Body of pancreas (tissue), 4 donors: ENCODE data around the gene CEBPG. TPM values are rescaled to one million over a fixed set of nuclear protein-coding genes. Genes with fewer than 3 reads are reported as not detected.
A peak's percentile ranks its signal among the peaks of the same experiment; 100 is the strongest.

Source experiments
- ATAC-seq: fragments of 150-250 bp; one replicate; pipeline ENCODE4 v1.9.1; 2016
- DNase-seq, 4 donors: peaks; one replicate each; pipeline ENCODE4 v3.0.0-alpha.2; 2019
- H3K27ac ChIP-seq, 4 donors: fragments of 200-600 bp; sonication (generic); 1 replicate in 3 of 4; 2 replicates in 1 of 4; pipeline versions ENCODE4 v1.5.1 to v1.6.1; 2016 to 2019; ENCODE audit warnings: mild to moderate bottlenecking in 1 of 4, mixed read lengths in 1 of 4, moderate library complexity in 1 of 4
- H3K27me3 ChIP-seq, 2 donors: fragments of 200-600 bp; sonication (generic); one replicate each; pipeline ENCODE4 v1.6.0; 2016; ENCODE audit warnings: mild to moderate bottlenecking in 1 of 2
- H3K36me3 ChIP-seq, 2 donors: fragments of 200-600 bp; sonication (generic); replicated peaks in 1 of 2; 2 replicates each; pipeline ENCODE4 v1.5.1; 2016; ENCODE audit warnings: low read depth in 2 of 2; ENCODE audit not compliant: insufficient read depth in 1 of 2
- H3K4me1 ChIP-seq: fragments of 200-600 bp; sonication (generic); one replicate; pipeline ENCODE4 v1.6.0; 2016
- H3K4me3 ChIP-seq, 2 donors: fragments of 200-600 bp; sonication (generic); 1 replicate in 1 of 2; 2 replicates in 1 of 2; pipeline ENCODE4 v1.5.1; 2016 to 2019
- H3K9me3 ChIP-seq, 3 donors: fragments of 200-600 bp; sonication (generic); 1 replicate in 2 of 3; 2 replicates in 1 of 3; pipeline ENCODE4 v1.5.1; 2016
- POLR2A ChIP-seq, 3 donors: fragments of 450-650 bp; IDR thresholded peaks; one replicate each; pipeline ENCODE4 v1.6.1; 2016; ENCODE audit warnings: antibody characterized with exemption in 3 of 3, mild to moderate bottlenecking in 2 of 3
- WGBS, 2 donors: methylation state at CpG; one replicate each; pipeline ENCODE4 v1.1.5; 2017; 5-methylcytosine and 5-hydroxymethylcytosine counted together
- intact Hi-C: fragments of 100-400 bp; cut with DNase I; formaldehyde crosslinking; loops from one replicate; pipeline ENCODE4 v1.15.1; 2023
- total RNA-seq, 2 donors: library from RNA; depleted of rRNA; stranded (reverse); fragments of >200 nt; gene quantifications; one replicate each; pipeline ENCODE4 v1.1.0, GENCODE V29; 2016
- TF ChIP-seq, protein P1 (sequence below), 7 experiments: fragments of 450-650 bp in 4 of 7; fragments of 200-600 bp in 3 of 7; sonication (generic) in 3 of 7; IDR thresholded peaks; one replicate each; pipeline ENCODE4 v1.5.1; 2016 to 2019; ENCODE audit warnings: antibody characterized with exemption in 7 of 7

CEBPG gene
- total RNA-seq, 2 donors from 2014 or later = 13.2 to 16.3 TPM

- TF ChIP-seq, protein P1, sequence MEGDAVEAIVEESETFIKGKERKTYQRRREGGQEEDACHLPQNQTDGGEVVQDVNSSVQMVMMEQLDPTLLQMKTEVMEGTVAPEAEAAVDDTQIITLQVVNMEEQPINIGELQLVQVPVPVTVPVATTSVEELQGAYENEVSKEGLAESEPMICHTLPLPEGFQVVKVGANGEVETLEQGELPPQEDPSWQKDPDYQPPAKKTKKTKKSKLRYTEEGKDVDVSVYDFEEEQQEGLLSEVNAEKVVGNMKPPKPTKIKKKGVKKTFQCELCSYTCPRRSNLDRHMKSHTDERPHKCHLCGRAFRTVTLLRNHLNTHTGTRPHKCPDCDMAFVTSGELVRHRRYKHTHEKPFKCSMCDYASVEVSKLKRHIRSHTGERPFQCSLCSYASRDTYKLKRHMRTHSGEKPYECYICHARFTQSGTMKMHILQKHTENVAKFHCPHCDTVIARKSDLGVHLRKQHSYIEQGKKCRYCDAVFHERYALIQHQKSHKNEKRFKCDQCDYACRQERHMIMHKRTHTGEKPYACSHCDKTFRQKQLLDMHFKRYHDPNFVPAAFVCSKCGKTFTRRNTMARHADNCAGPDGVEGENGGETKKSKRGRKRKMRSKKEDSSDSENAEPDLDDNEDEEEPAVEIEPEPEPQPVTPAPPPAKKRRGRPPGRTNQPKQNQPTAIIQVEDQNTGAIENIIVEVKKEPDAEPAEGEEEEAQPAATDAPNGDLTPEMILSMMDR (IDR thresholded peaks at IDR 0.05) = no peak
- TF ChIP-seq POLR2A (IDR thresholded peaks at IDR 0.05) = no peak
- DNase-seq (peak in 2 of 4 donors; percentile 25 to 42), ATAC-seq (no peak)
- intact Hi-C loops = no loop called here
- no peaks in the 10 kb centered on the region for H3K9me3 ChIP-seq
- H3K36me3 ChIP-seq = no peaks in the 10 kb centered on the region
- 76 to 84% methylated on average over 6 to 30 of the region's 30 CpGs for WGBS, 2 donors
- H3K27ac ChIP-seq = no peak overlapping the region
- H3K27me3 ChIP-seq = no peaks in the 10 kb centered on the region
- H3K4me1 ChIP-seq = peaks cover 25% of the 10 kb centered on the region
- no peak overlapping the region for H3K4me3 ChIP-seq
These were observed 28.3 kb downstream of the CEBPG start for GRCh38 chr19:33401683-33402420.

DNA sequence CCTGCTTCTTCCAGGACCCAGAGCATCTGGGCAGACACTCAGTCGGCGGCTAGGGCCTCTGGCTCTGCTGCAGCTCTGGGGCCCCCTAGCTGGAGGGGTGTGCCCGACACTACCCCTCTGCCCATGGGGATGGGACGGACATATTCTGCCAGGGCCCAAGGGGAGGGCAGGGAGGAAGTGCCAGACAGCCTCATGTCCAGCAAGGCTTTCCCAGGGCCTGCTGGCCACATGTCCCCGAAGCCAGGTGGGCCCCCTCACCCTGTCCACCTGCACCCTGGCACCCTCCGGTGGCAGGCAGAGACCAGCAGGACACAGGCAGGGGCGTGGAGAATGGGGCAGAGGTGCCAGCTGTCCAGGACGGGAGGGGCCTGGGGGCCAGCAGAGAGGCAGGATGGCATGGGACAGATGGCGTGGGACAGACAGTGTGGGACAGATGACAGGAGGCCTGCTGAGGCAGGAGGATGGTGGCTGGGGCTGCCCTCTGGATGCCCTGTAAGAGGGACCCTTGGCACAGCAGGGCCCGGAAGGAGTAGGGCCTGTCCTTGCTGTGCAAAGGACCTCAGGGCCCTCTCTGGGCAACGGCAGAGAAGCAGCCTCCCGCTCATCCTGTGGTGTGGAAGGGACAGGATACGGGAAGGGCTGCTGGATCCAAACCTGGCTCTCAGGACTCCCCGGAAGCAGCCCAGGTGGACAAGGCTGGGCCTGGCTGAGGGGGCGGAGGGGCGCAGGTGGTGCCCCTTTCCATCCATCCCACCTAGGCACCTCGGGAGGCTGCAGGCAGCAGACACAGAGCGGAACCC lies 29.1 kb downstream of the CEBPG start:
- 86 to 90% methylated on average over 8 to 15 of the region's 18 CpGs for WGBS, 2 donors
- intact Hi-C loops = no loop called here
- Histone ChIP-seq H3K4me3 (no peak overlapping the region), H3K27me3 (no peaks in the 10 kb centered on the region), H3K4me1 (peaks cover 25% of the 10 kb centered on the region), H3K36me3 (no peaks in the 10 kb centered on the region), H3K27ac (peak overlapping the region in 2 of 4 donors; percentile 58 to 73), H3K9me3 (no peaks in the 10 kb centered on the region)
- TF ChIP-seq POLR2A (IDR thresholded peaks at IDR 0.05) = no peak
- TF ChIP-seq, protein P1 (IDR thresholded peaks at IDR 0.05) = no peak
- DNase-seq = peak in 2 of 4 donors; percentile 13 to 14
- ATAC-seq = no peak

DNA sequence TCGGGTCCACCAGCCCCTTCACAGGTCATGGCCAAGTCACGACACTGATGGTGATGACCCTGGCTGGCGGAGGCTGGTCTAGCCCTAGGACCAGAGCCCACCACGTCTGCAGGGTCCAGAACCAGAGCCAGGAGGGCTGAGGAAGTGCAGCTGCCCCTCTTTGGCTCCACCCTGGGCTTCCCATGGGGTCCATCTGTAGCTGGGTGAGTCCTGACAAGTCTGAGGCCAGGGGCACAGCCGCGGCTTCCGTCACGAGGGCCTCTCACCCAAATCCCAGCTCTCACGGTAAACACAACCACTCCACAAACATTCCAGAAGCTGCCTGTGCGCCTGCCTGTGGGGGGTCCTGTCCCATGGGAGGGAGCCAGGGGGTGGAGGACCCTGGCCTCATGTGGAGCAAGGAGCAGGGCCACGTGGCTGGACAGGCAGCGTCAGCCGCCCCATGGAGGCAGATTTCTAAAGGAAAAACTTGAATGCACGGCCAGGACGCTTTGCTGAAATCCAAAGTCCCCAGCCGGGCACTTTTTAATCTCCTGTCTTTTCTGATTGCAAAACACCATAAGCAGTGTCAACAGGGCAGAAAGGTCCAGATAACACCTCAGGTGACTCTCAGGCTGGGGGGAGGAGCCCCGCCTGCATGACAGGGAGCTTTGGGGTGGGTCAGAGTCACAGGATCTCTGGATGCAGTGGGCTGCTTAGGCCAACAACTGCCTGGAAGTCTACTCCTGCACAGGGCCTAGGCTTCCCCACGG lies 29.9 kb downstream of the CEBPG start:
- Histone ChIP-seq H3K4me1 (peaks cover 25% of the 10 kb centered on the region), H3K9me3 (no peaks in the 10 kb centered on the region), H3K27me3 (no peaks in the 10 kb centered on the region), H3K27ac (peak overlapping the region in 3 of 4 donors; percentile 47 to 73 (median 58)), H3K36me3 (no peaks in the 10 kb centered on the region), H3K4me3 (no peak overlapping the region)
- TF ChIP-seq, protein P1 (IDR thresholded peaks at IDR 0.05) = no peak
- peak in 1 of 3 donors; percentile 7 for TF ChIP-seq POLR2A (IDR thresholded peaks at IDR 0.05)
- intact Hi-C loops = no loop called here
- WGBS, 2 donors = 17 to 41% methylated on average over 5 to 17 of the region's 18 CpGs
- ATAC-seq = peak; percentile 67
- peak; percentile 52 to 78 (median 61) for DNase-seq

DNA sequence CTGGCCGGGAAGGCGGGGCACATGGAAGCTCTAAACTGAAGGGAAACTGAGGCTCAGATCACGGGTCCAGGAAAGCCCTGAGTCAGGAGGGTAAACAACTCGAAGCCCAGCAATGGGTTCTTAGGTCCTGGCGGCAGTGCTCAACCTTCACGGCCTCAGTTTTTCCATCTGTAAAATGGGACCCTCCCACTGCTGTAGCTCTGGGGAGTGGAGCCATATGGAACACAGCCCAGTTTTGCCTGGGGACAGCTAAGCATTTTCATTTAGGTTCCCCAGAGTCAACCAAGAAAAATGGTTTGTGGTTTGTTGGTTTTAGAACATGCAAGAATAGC lies 30.4 kb downstream of the CEBPG start:
- Histone ChIP-seq H3K4me3 (no peak overlapping the region), H3K27ac (peak overlapping the region in 3 of 4 donors; percentile 47 to 73 (median 58)), H3K9me3 (no peaks in the 10 kb centered on the region), H3K4me1 (peaks cover 25% of the 10 kb centered on the region), H3K27me3 (no peaks in the 10 kb centered on the region), H3K36me3 (no peaks in the 10 kb centered on the region)
- no peak for TF ChIP-seq POLR2A (IDR thresholded peaks at IDR 0.05)
- TF ChIP-seq, protein P1 (IDR thresholded peaks at IDR 0.05) = no peak
- ATAC-seq = no peak
- DNase-seq = peak in 2 of 4 donors; percentile 15 to 38
- intact Hi-C loops = no loop called here
- WGBS, 2 donors = 70 to 77% methylated on average over 5 to 6 of the region's 6 CpGs
